ENCODE data around the gene DIAPH2. TPM values are rescaled to one million over a fixed set of nuclear protein-coding genes. Genes with fewer than 3 reads are reported as not detected.

The DIAPH2 gene
- total and polyA plus RNA-seq, 9 donors: 8.1 to 30.9 (median 24.2) TPM

DNA sequence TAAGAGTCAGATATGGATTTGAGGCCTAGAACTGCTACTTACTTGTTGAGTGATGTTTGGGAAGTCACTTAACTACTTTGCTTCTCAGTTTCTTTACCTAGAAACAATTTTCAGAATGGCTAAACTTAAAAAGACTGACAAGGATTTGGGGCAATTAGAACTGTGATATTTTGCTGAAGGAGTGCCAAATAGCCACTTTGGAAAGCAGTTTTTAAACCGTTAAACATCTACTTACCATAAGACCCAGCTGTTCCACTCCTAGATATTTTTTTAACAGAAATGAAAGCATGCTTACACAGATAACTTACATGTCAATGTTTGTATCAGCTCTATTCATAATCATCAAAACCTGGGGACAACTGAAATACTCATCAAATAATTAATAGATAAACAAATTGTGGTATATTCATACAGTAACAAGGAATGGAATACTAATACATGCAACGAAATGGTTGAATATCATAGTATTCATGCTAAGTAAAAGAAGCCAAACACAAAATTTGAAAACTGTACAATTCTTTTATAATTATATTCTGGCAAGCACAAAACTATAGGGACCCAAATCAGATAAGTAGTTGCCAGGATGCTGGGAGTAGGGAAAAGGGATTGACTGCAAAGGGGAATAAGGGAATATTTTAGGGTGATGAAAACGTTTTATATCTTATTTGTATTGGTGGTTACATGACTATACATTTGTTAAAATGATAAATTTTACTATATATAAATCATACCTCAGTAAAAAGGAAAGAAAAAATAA is 223.1 kb downstream of the DIAPH2 start:
- no peaks in the 10 kb centered on the region for H3K36me3 ChIP-seq
- DNase-seq: no peak
- no peaks in the 10 kb centered on the region for H3K9me3 ChIP-seq
- 34 to 37% (median 36%) methylated on average over 3 of the region's 3 CpGs for WGBS, 3 donors
- intact Hi-C loops (cut with DNase I): no loop called here
- no peak overlapping the region for H3K27ac ChIP-seq
- TF ChIP-seq, protein P1, sequence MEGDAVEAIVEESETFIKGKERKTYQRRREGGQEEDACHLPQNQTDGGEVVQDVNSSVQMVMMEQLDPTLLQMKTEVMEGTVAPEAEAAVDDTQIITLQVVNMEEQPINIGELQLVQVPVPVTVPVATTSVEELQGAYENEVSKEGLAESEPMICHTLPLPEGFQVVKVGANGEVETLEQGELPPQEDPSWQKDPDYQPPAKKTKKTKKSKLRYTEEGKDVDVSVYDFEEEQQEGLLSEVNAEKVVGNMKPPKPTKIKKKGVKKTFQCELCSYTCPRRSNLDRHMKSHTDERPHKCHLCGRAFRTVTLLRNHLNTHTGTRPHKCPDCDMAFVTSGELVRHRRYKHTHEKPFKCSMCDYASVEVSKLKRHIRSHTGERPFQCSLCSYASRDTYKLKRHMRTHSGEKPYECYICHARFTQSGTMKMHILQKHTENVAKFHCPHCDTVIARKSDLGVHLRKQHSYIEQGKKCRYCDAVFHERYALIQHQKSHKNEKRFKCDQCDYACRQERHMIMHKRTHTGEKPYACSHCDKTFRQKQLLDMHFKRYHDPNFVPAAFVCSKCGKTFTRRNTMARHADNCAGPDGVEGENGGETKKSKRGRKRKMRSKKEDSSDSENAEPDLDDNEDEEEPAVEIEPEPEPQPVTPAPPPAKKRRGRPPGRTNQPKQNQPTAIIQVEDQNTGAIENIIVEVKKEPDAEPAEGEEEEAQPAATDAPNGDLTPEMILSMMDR (IDR thresholded peaks at IDR 0.05): no peak
- no peak for TF ChIP-seq EP300 (IDR thresholded peaks at IDR 0.05)
- no peak for TF ChIP-seq POLR2A (IDR thresholded peaks at IDR 0.05)
- H3K4me3 ChIP-seq: no peak overlapping the region
- no peaks in the 10 kb centered on the region for H3K27me3 ChIP-seq
- H3K4me1 ChIP-seq (ENCODE audit: insufficient read depth): no peaks in the 10 kb centered on the region

DNA sequence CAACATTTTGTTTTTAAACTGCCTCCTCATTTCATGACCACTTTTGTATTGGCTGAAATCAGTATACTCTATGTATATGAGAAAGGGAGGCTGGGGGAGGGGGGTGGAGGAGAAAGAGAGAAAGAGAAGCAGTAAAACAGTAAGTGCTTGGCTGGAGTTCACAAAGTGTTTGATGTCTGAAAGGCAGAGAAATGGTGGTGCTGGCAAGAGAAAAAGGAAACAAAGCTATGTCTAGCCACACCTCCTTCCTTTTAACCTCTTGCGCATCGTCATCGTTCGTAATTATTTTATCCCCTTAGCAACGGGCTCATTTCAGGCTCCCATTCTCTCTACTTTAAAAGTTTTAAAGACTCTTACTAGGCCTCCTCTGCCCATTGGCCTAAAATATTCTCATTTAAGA is 224.6 kb downstream of the DIAPH2 start:
- H3K9me3 ChIP-seq: no peaks in the 10 kb centered on the region
- H3K27me3 ChIP-seq: no peaks in the 10 kb centered on the region
- TF ChIP-seq, protein P1 (IDR thresholded peaks at IDR 0.05): no peak
- TF ChIP-seq POLR2A (IDR thresholded peaks at IDR 0.05): no peak
- TF ChIP-seq EP300 (IDR thresholded peaks at IDR 0.05): no peak
- no peaks in the 10 kb centered on the region for H3K4me1 ChIP-seq (ENCODE audit: insufficient read depth)
- no peak overlapping the region for H3K27ac ChIP-seq
- WGBS, 3 donors: 76 to 82% (median 80%) methylated on average over 5 of the region's 5 CpGs
- no peak overlapping the region for H3K4me3 ChIP-seq
- intact Hi-C loops (cut with DNase I): no loop called here
- no peak for DNase-seq
- no peaks in the 10 kb centered on the region for H3K36me3 ChIP-seq

DNA sequence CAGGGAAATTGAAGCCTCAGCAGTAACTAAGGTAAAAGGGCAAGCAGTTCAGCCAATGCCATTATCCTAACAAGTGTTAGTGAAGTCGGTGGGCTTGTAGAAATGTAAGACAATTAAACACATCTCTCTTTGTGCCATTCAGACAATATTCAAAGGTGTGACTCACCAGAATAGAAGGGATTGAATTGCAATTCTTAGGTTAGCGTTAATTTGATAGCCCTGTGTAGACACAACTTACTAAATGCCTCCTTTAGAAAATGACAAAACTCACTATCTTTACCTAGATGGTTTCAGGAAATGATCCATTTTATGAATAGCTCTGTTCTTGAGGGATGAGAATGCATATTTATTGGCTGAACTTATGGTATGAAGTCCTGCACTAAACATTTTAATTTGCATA is 234.2 kb downstream of the DIAPH2 start:
- intact Hi-C loops (cut with DNase I): no loop called here
- no peak for DNase-seq
- 81 to 86% (median 81%) methylated on average over 2 of the region's 2 CpGs for WGBS, 3 donors
- Histone ChIP-seq H3K4me3 (no peak overlapping the region), H3K36me3 (no peaks in the 10 kb centered on the region), H3K27ac (no peak overlapping the region), H3K9me3 (no peaks in the 10 kb centered on the region), H3K27me3 (no peaks in the 10 kb centered on the region), H3K4me1 (ENCODE audit: insufficient read depth) (no peaks in the 10 kb centered on the region)
- TF ChIP-seq POLR2A (IDR thresholded peaks at IDR 0.05) (no peak), EP300 (IDR thresholded peaks at IDR 0.05) (no peak)
- TF ChIP-seq, protein P1 (IDR thresholded peaks at IDR 0.05): no peak

DNA sequence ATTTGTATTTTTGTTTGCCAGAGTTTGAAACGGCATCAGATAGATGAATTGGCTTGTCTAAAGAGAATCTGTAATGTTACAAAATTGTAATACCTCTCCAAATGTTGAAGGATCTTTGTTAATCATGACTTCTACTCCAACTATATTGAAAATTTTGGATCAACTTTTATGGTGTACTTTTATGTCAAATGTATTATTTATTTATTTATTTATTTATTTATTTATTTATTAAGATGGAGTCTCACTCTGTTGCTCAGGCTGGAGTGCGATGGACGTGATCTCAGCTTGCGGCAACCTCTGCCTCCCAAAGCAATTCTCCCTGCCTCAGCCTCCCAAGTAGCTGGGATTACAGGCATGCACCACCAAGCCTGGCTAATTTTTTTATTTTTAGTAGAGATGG is 235.0 kb downstream of the DIAPH2 start:
- intact Hi-C loops (cut with DNase I): no loop called here
- Histone ChIP-seq H3K36me3 (no peaks in the 10 kb centered on the region), H3K4me3 (no peak overlapping the region), H3K27ac (no peak overlapping the region), H3K9me3 (no peaks in the 10 kb centered on the region), H3K27me3 (no peaks in the 10 kb centered on the region), H3K4me1 (ENCODE audit: insufficient read depth) (no peaks in the 10 kb centered on the region)
- DNase-seq: no peak
- WGBS, 3 donors: 87 to 91% (median 90%) methylated on average over 4 of the region's 4 CpGs
- TF ChIP-seq EP300 (IDR thresholded peaks at IDR 0.05): no peak
- TF ChIP-seq, protein P1 (IDR thresholded peaks at IDR 0.05): no peak
- no peak for TF ChIP-seq POLR2A (IDR thresholded peaks at IDR 0.05)
